ENCODE results near the gene SLC25A43. TPM values are rescaled to one million over a fixed set of nuclear protein-coding genes. Genes with fewer than 3 reads are reported as not detected.

The SLC25A43 gene
- total RNA-seq, 2 experiments from 2014 or later: 3.3 to 4.0 TPM

GRCh38 chrX:119459181-119459580, 60.0 kb downstream of the SLC25A43 start:
- H3K27ac Mint-ChIP-seq: no peak overlapping the region
- H3K4me1 Mint-ChIP-seq: no peaks in the 10 kb centered on the region
- H3K9me3 Mint-ChIP-seq: no peaks in the 10 kb centered on the region
- H3K4me3 Mint-ChIP-seq: no peak overlapping the region
- ChIA-PET POLR2A (no interaction called here), CTCF (interaction anchor here (0.6 to 1.0 kb wide), 2 partner anchors 27 to 120 kb away, joined by 3 to 5 read pairs; no protein-coding TSS in a partner anchor)
- H3K27me3 Mint-ChIP-seq: no peaks in the 10 kb centered on the region
- H3K36me3 Mint-ChIP-seq (ENCODE audit: low read depth): no peaks in the 10 kb centered on the region
- DNase-seq: no peak

GRCh38 chrX:119465555-119465954, 66.4 kb downstream of the SLC25A43 start:
- POLR2A ChIA-PET: no interaction called here
- peaks cover 20% of the 10 kb centered on the region for H3K4me1 Mint-ChIP-seq
- H3K9me3 Mint-ChIP-seq: no peaks in the 10 kb centered on the region
- H3K27me3 Mint-ChIP-seq: no peaks in the 10 kb centered on the region
- DNase-seq: no peak
- no peak overlapping the region for H3K27ac Mint-ChIP-seq
- peaks cover 14% of the 10 kb centered on the region for H3K36me3 Mint-ChIP-seq (ENCODE audit: low read depth)
- CTCF ChIA-PET: interaction anchor here (0.6 to 1.2 kb wide), 3 partner anchors 12 to 362 kb away, joined by 3 to 4 read pairs (median 3); no protein-coding TSS in a partner anchor
- no peak overlapping the region for H3K4me3 Mint-ChIP-seq

- ChIA-PET CTCF (interaction anchor here (0.8 to 1.2 kb wide), 2 partner anchors 11 to 403 kb away, joined by 3 to 4 read pairs; no protein-coding TSS in a partner anchor), POLR2A (no interaction called here)
- H3K4me3 Mint-ChIP-seq: no peak overlapping the region
- peaks cover 22% of the 10 kb centered on the region for H3K4me1 Mint-ChIP-seq
- H3K36me3 Mint-ChIP-seq (ENCODE audit: low read depth): peaks cover 23% of the 10 kb centered on the region
- peak overlapping the region; percentile 62 for H3K27ac Mint-ChIP-seq
- H3K27me3 Mint-ChIP-seq: no peaks in the 10 kb centered on the region
- H3K9me3 Mint-ChIP-seq: no peaks in the 10 kb centered on the region
- no peak for DNase-seq
Observed at GRCh38 chrX:119466970-119467369, 67.8 kb downstream of the SLC25A43 start.

- Mint-ChIP-seq H3K27me3 (no peaks in the 10 kb centered on the region), H3K9me3 (no peaks in the 10 kb centered on the region), H3K4me3 (peak overlapping the region; percentile 85), H3K36me3 (ENCODE audit: low read depth) (peaks cover 23% of the 10 kb centered on the region), H3K4me1 (peaks cover 22% of the 10 kb centered on the region), H3K27ac (no peak overlapping the region)
- no peak for DNase-seq
- POLR2A ChIA-PET: no interaction called here
- CTCF ChIA-PET: interaction anchor here (0.7 to 0.8 kb wide), 2 partner anchors 11 to 402 kb away, joined by 3 read pairs; no protein-coding TSS in a partner anchor
Observed at GRCh38 chrX:119467433-119467832, 68.3 kb downstream of the SLC25A43 start.

GRCh38 chrX:119467842-119468550, 68.9 kb downstream of the SLC25A43 start, which contains the start of gene SLC25A5:
Gene SLC25A5 (plus strand): TSS chrX:119468444. CDS start chrX:119468516, 72 bp downstream.
- ChIA-PET POLR2A (no interaction called here), CTCF (interaction anchor here (0.6 to 0.7 kb wide), 3 partner anchors 10 to 83 kb away, joined by 3 to 5 read pairs (median 3); no protein-coding TSS in a partner anchor)
- H3K9me3 Mint-ChIP-seq: no peaks in the 10 kb centered on the region
- peak; percentile 83 for DNase-seq
- peak within 1 kb of the TSS; percentile 94 for H3K27ac Mint-ChIP-seq
- H3K36me3 Mint-ChIP-seq (ENCODE audit: low read depth): peaks cover 23% of the 10 kb centered on the region
- H3K4me3 Mint-ChIP-seq: peak within 1 kb of the TSS; percentile 85
- peaks cover 22% of the 10 kb centered on the region for H3K4me1 Mint-ChIP-seq
- H3K27me3 Mint-ChIP-seq: no peaks in the 10 kb centered on the region

GRCh38 chrX:119468551-119469312, 69.6 kb downstream of the SLC25A43 start:
- DNase-seq: peak; percentile 88
- peaks cover 22% of the 10 kb centered on the region for H3K4me1 Mint-ChIP-seq
- H3K27ac Mint-ChIP-seq: peak overlapping the region; percentile 94
- no peaks in the 10 kb centered on the region for H3K27me3 Mint-ChIP-seq
- no peaks in the 10 kb centered on the region for H3K9me3 Mint-ChIP-seq
- ChIA-PET CTCF (interaction anchor here (0.6 to 1.5 kb wide), 10 partner anchors 8 to 405 kb away, joined by 3 to 14 read pairs (median 4); no protein-coding TSS in a partner anchor), POLR2A (interaction anchor here (0.6 kb wide), 1 partner anchor 17 kb away, joined by 3 read pairs; no protein-coding TSS in a partner anchor)
- H3K36me3 Mint-ChIP-seq (ENCODE audit: low read depth): peaks cover 23% of the 10 kb centered on the region
- peak overlapping the region; percentile 85 for H3K4me3 Mint-ChIP-seq

- ChIA-PET CTCF (interaction anchor here (0.6 to 1.5 kb wide), 9 partner anchors 8 to 405 kb away, joined by 3 to 14 read pairs (median 4); no protein-coding TSS in a partner anchor), POLR2A (interaction anchor here (0.6 kb wide), 1 partner anchor 16 kb away, joined by 3 read pairs; no protein-coding TSS in a partner anchor)
- H3K27ac Mint-ChIP-seq: peak overlapping the region; percentile 93
- no peaks in the 10 kb centered on the region for H3K27me3 Mint-ChIP-seq
- no peaks in the 10 kb centered on the region for H3K9me3 Mint-ChIP-seq
- H3K36me3 Mint-ChIP-seq (ENCODE audit: low read depth): peaks cover 23% of the 10 kb centered on the region
- peak overlapping the region; percentile 85 for H3K4me3 Mint-ChIP-seq
- no peak for DNase-seq
- peaks cover 22% of the 10 kb centered on the region for H3K4me1 Mint-ChIP-seq
Observed at GRCh38 chrX:119469313-119469635, 70.1 kb downstream of the SLC25A43 start.

- H3K36me3 Mint-ChIP-seq (ENCODE audit: low read depth): peaks cover 15% of the 10 kb centered on the region
- H3K4me1 Mint-ChIP-seq: peaks cover 8% of the 10 kb centered on the region
- no peaks in the 10 kb centered on the region for H3K9me3 Mint-ChIP-seq
- CTCF ChIA-PET: interaction anchor here (0.7 to 2.0 kb wide), 2 partner anchors 8 to 253 kb away, joined by 3 to 7 read pairs; no protein-coding TSS in a partner anchor
- H3K27ac Mint-ChIP-seq: no peak overlapping the region
- no peaks in the 10 kb centered on the region for H3K27me3 Mint-ChIP-seq
- POLR2A ChIA-PET: no interaction called here
- no peak for DNase-seq
- H3K4me3 Mint-ChIP-seq: no peak overlapping the region
Observed at GRCh38 chrX:119474615-119475388, 75.7 kb downstream of the SLC25A43 start.

GRCh38 chrX:119475389-119476101, 76.4 kb downstream of the SLC25A43 start:
- no peaks in the 10 kb centered on the region for H3K27me3 Mint-ChIP-seq
- H3K9me3 Mint-ChIP-seq: no peaks in the 10 kb centered on the region
- H3K36me3 Mint-ChIP-seq (ENCODE audit: low read depth): peaks cover 9% of the 10 kb centered on the region
- ChIA-PET CTCF (interaction anchor here (0.7 kb wide), 1 partner anchor 252 kb away, joined by 3 read pairs; no protein-coding TSS in a partner anchor), POLR2A (no interaction called here)
- no peak for DNase-seq
- no peak overlapping the region for H3K4me3 Mint-ChIP-seq
- H3K27ac Mint-ChIP-seq: no peak overlapping the region
- H3K4me1 Mint-ChIP-seq: peaks cover 2% of the 10 kb centered on the region

- H3K4me1 Mint-ChIP-seq: peaks cover 6% of the 10 kb centered on the region
- H3K9me3 Mint-ChIP-seq: no peaks in the 10 kb centered on the region
- no peaks in the 10 kb centered on the region for H3K36me3 Mint-ChIP-seq (ENCODE audit: low read depth)
- no peak overlapping the region for H3K4me3 Mint-ChIP-seq
- no peak overlapping the region for H3K27ac Mint-ChIP-seq
- CTCF ChIA-PET: interaction anchor here (0.9 to 1.7 kb wide), 8 partner anchors 9 to 252 kb away, joined by 3 to 9 read pairs (median 4); partner anchors contain the start of gene SLC25A5
- POLR2A ChIA-PET: no interaction called here
- no peak for DNase-seq
- H3K27me3 Mint-ChIP-seq: no peaks in the 10 kb centered on the region
Observed at GRCh38 chrX:119477812-119478232, 78.7 kb downstream of the SLC25A43 start.

- Mint-ChIP-seq H3K27me3 (no peaks in the 10 kb centered on the region), H3K9me3 (no peaks in the 10 kb centered on the region), H3K4me1 (peaks cover 9% of the 10 kb centered on the region), H3K36me3 (ENCODE audit: low read depth) (no peaks in the 10 kb centered on the region), H3K4me3 (no peak overlapping the region), H3K27ac (no peak overlapping the region)
- DNase-seq: no peak
- CTCF ChIA-PET: interaction anchor here (0.5 to 1.7 kb wide), 8 partner anchors 9 to 251 kb away, joined by 3 to 9 read pairs (median 4); partner anchors contain the start of gene SLC25A5
- POLR2A ChIA-PET: no interaction called here
Observed at GRCh38 chrX:119478504-119478903, 79.4 kb downstream of the SLC25A43 start.

Measured in activated CD4-positive, alpha-beta T cell treated with anti-CD3 and anti-CD28 coated beads, Interleukin-2, amount 10 ng/mL, durations not matched to agents 7 days and 5 days (primary cell).